GM23338 (cell line): ENCODE results near the gene GALNT14. TPM values are rescaled to one million over a fixed set of nuclear protein-coding genes. Genes with fewer than 3 reads are reported as not detected.
A peak's percentile ranks its signal among the peaks of the same experiment; 100 is the strongest.

ENCODE experiments used
- ATAC-seq: fragments of 200-7000 bp; cut with Tn5 transposase; 3 replicates; pipeline ENCODE4 v1.9.1; 2020
- DNase-seq: peaks from one replicate; pipeline ENCODE4 v3.0.0-alpha.2; 2015; ENCODE audit warnings: low spot score
- H2AFZ ChIP-seq: fragments of 200-600 bp; sonication (generic); 2 replicates; pipeline ENCODE4 v1.8.0; 2016; ENCODE audit warnings: antibody characterized with exemption, mild to moderate bottlenecking, moderate library complexity
- H3F3A ChIP-seq: fragments of 200-600 bp; sonication (generic); replicated peaks from 2 replicates; pipeline ENCODE4 v1.8.0; 2017; ENCODE audit warnings: antibody characterized with exemption, mixed run types, low read depth
- H3K27ac ChIP-seq: fragments of 200-600 bp; sonication (generic); 2 replicates; pipeline ENCODE4 v1.6.1; 2016; ENCODE audit warnings: low read depth
- H3K27me3 ChIP-seq: fragments of 200-600 bp; sonication (generic); 2 replicates; pipeline ENCODE4 v1.8.0; 2016; ENCODE audit warnings: mild to moderate bottlenecking, mixed run types, moderate library complexity; ENCODE audit not compliant: insufficient read depth
- H3K36me3 ChIP-seq: fragments of 200-600 bp; sonication (generic); 2 replicates; pipeline ENCODE4 v1.8.0; 2016; ENCODE audit warnings: mild to moderate bottlenecking; ENCODE audit not compliant: insufficient read depth
- H3K4me1 ChIP-seq: fragments of 200-600 bp; sonication (generic); 2 replicates; pipeline ENCODE4 v1.8.0; 2016; ENCODE audit warnings: mild to moderate bottlenecking, moderate library complexity; ENCODE audit not compliant: insufficient read depth
- H3K4me2 ChIP-seq: fragments of 200-600 bp; sonication (generic); 2 replicates; pipeline ENCODE4 v1.7.1; 2017; ENCODE audit warnings: mixed run types
- H3K4me3 ChIP-seq: fragments of 200-600 bp; sonication (generic); 2 replicates; pipeline ENCODE4 v1.6.1; 2016; ENCODE audit warnings: mixed run types
- H3K79me2 ChIP-seq: fragments of 200-600 bp; sonication (generic); replicated peaks from 2 replicates; pipeline ENCODE4 v1.8.0; 2017; ENCODE audit warnings: mild to moderate bottlenecking; ENCODE audit not compliant: insufficient read depth
- H3K9me2 ChIP-seq: fragments of 200-600 bp; sonication (generic); 2 replicates; pipeline ENCODE4 v1.8.0; 2017; ENCODE audit not compliant: insufficient read depth
- H4K20me1 ChIP-seq: fragments of 200-600 bp; sonication (generic); replicated peaks from 2 replicates; pipeline ENCODE4 v1.8.0; 2017; ENCODE audit warnings: mild to moderate bottlenecking; ENCODE audit not compliant: insufficient read depth
- H3K27ac Mint-ChIP-seq: 2 replicates; pipeline ENCODE4 v1.8.0; 2020; ENCODE audit warnings: inconsistent platforms, mild to moderate bottlenecking, moderate library complexity, mixed read lengths
- H3K27me3 Mint-ChIP-seq: 3 replicates; pipeline ENCODE4 v1.8.0; 2022; ENCODE audit warnings: low read depth, mild to moderate bottlenecking, moderate library complexity, mixed read lengths, inconsistent platforms; ENCODE audit not compliant: insufficient read depth, poor library complexity
- H3K36me3 Mint-ChIP-seq: 3 replicates; pipeline ENCODE4 v1.8.0; 2021; ENCODE audit warnings: low read depth, mild to moderate bottlenecking, inconsistent platforms, moderate library complexity, mixed read lengths
- H3K4me1 Mint-ChIP-seq: 3 replicates; pipeline ENCODE4 v1.8.0; 2020; ENCODE audit warnings: mild to moderate bottlenecking, inconsistent platforms, mixed read lengths
- H3K4me3 Mint-ChIP-seq: 3 replicates; pipeline ENCODE4 v1.8.0; 2021; ENCODE audit warnings: moderate library complexity, mild to moderate bottlenecking, inconsistent platforms, mixed read lengths
- H3K9me3 Mint-ChIP-seq: 3 replicates; pipeline ENCODE4 v1.8.0; 2020; ENCODE audit warnings: moderate library complexity, mild to moderate bottlenecking, inconsistent platforms, mixed read lengths
- CREB1 ChIP-seq: fragments of 250-450 bp; sonication (Bioruptor Pico); IDR thresholded peaks from 2 replicates; pipeline ENCODE4 v1.5.0; 2020; ENCODE audit warnings: low read depth, mild to moderate bottlenecking, moderate library complexity
- CTCF ChIP-seq, 2 experiments: fragments of 200-600 bp in 1 of 2; sonication (generic) in 1 of 2; conservative IDR thresholded peaks; 2 replicates each; pipeline versions ENCODE4 v1.5.1 to v1.6.1; 2016 to 2017; ENCODE audit warnings: antibody characterized with exemption in 2 of 2, low read depth in 2 of 2, mild to moderate bottlenecking in 2 of 2, moderate library complexity in 1 of 2
- ETS1 ChIP-seq: IDR thresholded peaks from 2 replicates; pipeline ENCODE4 v1.6.1; 2016; ENCODE audit warnings: antibody characterized with exemption
- EZH2phosphoT487 ChIP-seq: fragments of 200-600 bp; sonication (generic); IDR thresholded peaks from one replicate; pipeline ENCODE4 v1.8.1; 2018; ENCODE audit warnings: antibody characterized with exemption; ENCODE audit not compliant: unreplicated experiment
- JUNB ChIP-seq: IDR thresholded peaks from one replicate; pipeline ENCODE4 v1.6.1; 2016; ENCODE audit warnings: antibody characterized with exemption; ENCODE audit not compliant: unreplicated experiment
- POLR2AphosphoS5 ChIP-seq: IDR thresholded peaks from 2 replicates; pipeline ENCODE4 v1.6.1; 2016; ENCODE audit warnings: antibody characterized with exemption, low read depth
- STAT1 ChIP-seq: IDR thresholded peaks from one replicate; pipeline ENCODE4 v1.6.1; 2016; ENCODE audit warnings: antibody characterized with exemption; ENCODE audit not compliant: unreplicated experiment
- ZNF114 ChIP-seq: fragments of 250-450 bp; sonication (Bioruptor Pico); IDR thresholded peaks from 2 replicates; pipeline ENCODE4 v1.5.0; 2020; ENCODE audit warnings: mild to moderate bottlenecking, moderate library complexity
- ZNF331 ChIP-seq: fragments of 250-450 bp; sonication (Bioruptor Pico); IDR thresholded peaks from 2 replicates; pipeline ENCODE4 v1.5.0; 2020; ENCODE audit warnings: low read depth, mild to moderate bottlenecking, moderate library complexity
- polyA plus RNA-seq: library from polyadenylated mRNA; unstranded; fragments of >200 nt; fragmentation: Nextera tagmentation; extraction: Ambion mirVana; gene quantifications from 2 replicates; pipeline ENCODE4 v1.2.1, GENCODE V29; 2016
- total RNA-seq: library from RNA; depleted of rRNA; stranded (reverse); fragments of >200 nt; shearing (Covaris generic); gene quantifications from 2 replicates; pipeline ENCODE4 v1.2.3, GENCODE V29; 2014
- TF ChIP-seq, protein P1 (sequence below): IDR thresholded peaks from one replicate; pipeline ENCODE4 v1.6.1; 2018; ENCODE audit warnings: antibody characterized with exemption; ENCODE audit not compliant: unreplicated experiment

GALNT14 gene
- total and polyA plus RNA-seq, 2 experiments from 2014 or later: 5.4 to 7.7 TPM

- H4K20me1 ChIP-seq: no peaks in the 10 kb centered on the region; the same call in 1 of the 2 replicates
- no peak overlapping the region for H3K4me3 Mint-ChIP-seq
- no peaks in the 10 kb centered on the region for H3K36me3 ChIP-seq
- H3K27ac Mint-ChIP-seq: no peak overlapping the region
- no peak overlapping the region for H2AFZ ChIP-seq
- H3K4me1 Mint-ChIP-seq: peaks cover 9% of the 10 kb centered on the region; the same call in 1 of the 3 replicates
- no peaks in the 10 kb centered on the region; the same call in 1 of the 2 replicates for H3K4me1 ChIP-seq
- H3K36me3 Mint-ChIP-seq: no peaks in the 10 kb centered on the region
- TF ChIP-seq ETS1 (no peak), STAT1 (no peak), CTCF (conservative IDR thresholded peaks at IDR 0.05; ENCODE audit: low read depth in 2 of 2) (peak in 1 of 2 experiments; percentile 43; a peak in 2 of 4 replicates), CREB1 (no peak)
- peaks cover 5% of the 10 kb centered on the region; the same call in 1 of the 3 replicates for H3K9me3 Mint-ChIP-seq
- no peak overlapping the region for H3K4me3 ChIP-seq
- ATAC-seq (peak; percentile 26; the same call in 1 of the 3 replicates), DNase-seq (no peak)
- no peaks in the 10 kb centered on the region for H3F3A ChIP-seq
- no peaks in the 10 kb centered on the region for H3K79me2 ChIP-seq
- H3K27me3 ChIP-seq: no peaks in the 10 kb centered on the region
- H3K4me2 ChIP-seq: no peak overlapping the region
- no peak overlapping the region for H3K27ac ChIP-seq
- H3K27me3 Mint-ChIP-seq: peaks cover 1% of the 10 kb centered on the region
- no peaks in the 10 kb centered on the region for H3K9me2 ChIP-seq
Measured at GRCh38 chr2:31067259-31067658, 71.0 kb downstream of the GALNT14 start.

GRCh38 chr2:31066551-31066950 is 71.7 kb downstream of the GALNT14 start:
- Mint-ChIP-seq H3K4me1 (peaks cover 9% of the 10 kb centered on the region; the same call in 2 of the 3 replicates), H3K27me3 (peaks cover 1% of the 10 kb centered on the region), H3K36me3 (no peaks in the 10 kb centered on the region), H3K27ac (no peak overlapping the region), H3K4me3 (no peak overlapping the region), H3K9me3 (peaks cover 5% of the 10 kb centered on the region; the same call in 1 of the 3 replicates)
- no peak overlapping the region for H3K4me2 ChIP-seq
- H3K27me3 ChIP-seq: no peaks in the 10 kb centered on the region
- H3K36me3 ChIP-seq: no peaks in the 10 kb centered on the region
- no peak overlapping the region for H3K4me3 ChIP-seq
- H3K27ac ChIP-seq: no peak overlapping the region
- no peak overlapping the region for H2AFZ ChIP-seq
- H3K79me2 ChIP-seq: no peaks in the 10 kb centered on the region
- H3F3A ChIP-seq: no peaks in the 10 kb centered on the region
- no peak for DNase-seq
- H3K9me2 ChIP-seq: no peaks in the 10 kb centered on the region
- H3K4me1 ChIP-seq: no peaks in the 10 kb centered on the region; the same call in 1 of the 2 replicates
- ATAC-seq: no peak
- H4K20me1 ChIP-seq: no peaks in the 10 kb centered on the region; the same call in 1 of the 2 replicates
- TF ChIP-seq ETS1 (no peak), CTCF (conservative IDR thresholded peaks at IDR 0.05; ENCODE audit: low read depth in 2 of 2) (no peak), POLR2AphosphoS5 (no peak), CREB1 (no peak), STAT1 (no peak), ZNF331 (CRISPR knock-in tag) (no peak), EZH2phosphoT487 (no peak), ZNF114 (CRISPR knock-in tag) (no peak), JUNB (no peak)
- TF ChIP-seq, protein P1, sequence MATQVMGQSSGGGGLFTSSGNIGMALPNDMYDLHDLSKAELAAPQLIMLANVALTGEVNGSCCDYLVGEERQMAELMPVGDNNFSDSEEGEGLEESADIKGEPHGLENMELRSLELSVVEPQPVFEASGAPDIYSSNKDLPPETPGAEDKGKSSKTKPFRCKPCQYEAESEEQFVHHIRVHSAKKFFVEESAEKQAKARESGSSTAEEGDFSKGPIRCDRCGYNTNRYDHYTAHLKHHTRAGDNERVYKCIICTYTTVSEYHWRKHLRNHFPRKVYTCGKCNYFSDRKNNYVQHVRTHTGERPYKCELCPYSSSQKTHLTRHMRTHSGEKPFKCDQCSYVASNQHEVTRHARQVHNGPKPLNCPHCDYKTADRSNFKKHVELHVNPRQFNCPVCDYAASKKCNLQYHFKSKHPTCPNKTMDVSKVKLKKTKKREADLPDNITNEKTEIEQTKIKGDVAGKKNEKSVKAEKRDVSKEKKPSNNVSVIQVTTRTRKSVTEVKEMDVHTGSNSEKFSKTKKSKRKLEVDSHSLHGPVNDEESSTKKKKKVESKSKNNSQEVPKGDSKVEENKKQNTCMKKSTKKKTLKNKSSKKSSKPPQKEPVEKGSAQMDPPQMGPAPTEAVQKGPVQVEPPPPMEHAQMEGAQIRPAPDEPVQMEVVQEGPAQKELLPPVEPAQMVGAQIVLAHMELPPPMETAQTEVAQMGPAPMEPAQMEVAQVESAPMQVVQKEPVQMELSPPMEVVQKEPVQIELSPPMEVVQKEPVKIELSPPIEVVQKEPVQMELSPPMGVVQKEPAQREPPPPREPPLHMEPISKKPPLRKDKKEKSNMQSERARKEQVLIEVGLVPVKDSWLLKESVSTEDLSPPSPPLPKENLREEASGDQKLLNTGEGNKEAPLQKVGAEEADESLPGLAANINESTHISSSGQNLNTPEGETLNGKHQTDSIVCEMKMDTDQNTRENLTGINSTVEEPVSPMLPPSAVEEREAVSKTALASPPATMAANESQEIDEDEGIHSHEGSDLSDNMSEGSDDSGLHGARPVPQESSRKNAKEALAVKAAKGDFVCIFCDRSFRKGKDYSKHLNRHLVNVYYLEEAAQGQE: no peak
